GM04503 (cell line): ENCODE results near the gene NELL2.
"Not testable (repeated sequence)": the region's sequence is repeated elsewhere in the genome, so short reads cannot be mapped to it uniquely, and the experiment has no call there.

Experiments used
- DNase-seq: peaks from one replicate; pipeline ENCODE4 v3.0.0-alpha.2; 2012; ENCODE audit warnings: low read depth

NELL2 gene

DNA sequence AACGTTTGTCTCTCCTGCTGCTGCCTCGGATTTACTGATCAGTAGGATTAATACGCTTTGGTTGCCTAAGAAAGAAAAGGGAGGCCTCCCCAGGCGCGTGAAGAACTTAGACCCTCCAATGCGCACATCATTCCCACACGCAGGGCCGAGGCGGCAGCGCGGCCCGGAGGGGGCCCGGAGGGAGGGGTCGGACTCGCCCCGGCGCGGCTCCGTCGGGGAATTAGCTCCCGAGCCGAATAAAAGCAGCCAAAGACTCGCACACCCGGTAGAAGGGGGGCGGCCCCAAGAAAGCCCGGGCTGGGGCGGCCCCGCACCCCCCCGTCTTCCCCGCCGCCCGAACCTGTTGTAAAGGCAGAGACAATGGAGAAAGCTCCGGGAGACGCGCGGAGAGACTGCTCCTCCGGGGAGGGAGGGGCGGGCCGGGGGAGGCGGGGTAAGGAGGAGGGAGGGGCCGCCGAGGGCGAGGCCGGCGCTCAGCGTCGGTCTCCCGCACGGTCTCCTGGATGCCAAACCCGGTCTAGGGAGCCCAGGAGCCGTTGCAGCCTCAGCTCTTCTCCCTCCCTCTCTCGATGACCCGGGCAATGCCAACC, at the start of gene NELL2:
NELL2 (minus strand) TSS at position 362 of the 590 bp plus-strand sequence. CDS start 446 bp downstream, outside the sequence.
- DNase-seq, result no peak

- DNase-seq, result no peak
These were observed 45.6 kb upstream of the NELL2 start for GRCh38 chr12:44921736-44922135.

GRCh38 chr12:44917141-44917540, 41.0 kb upstream of the NELL2 start:
- no peak for DNase-seq

GRCh38 chr12:44915958-44916357, 39.8 kb upstream of the NELL2 start:
- DNase-seq, result no peak

- no peak for DNase-seq
These were observed 28.2 kb upstream of the NELL2 start for GRCh38 chr12:44904321-44904720.

GRCh38 chr12:44898108-44898507, 22.0 kb upstream of the NELL2 start:
- not testable (repeated sequence) for DNase-seq

GRCh38 chr12:44889926-44890325, 13.8 kb upstream of the NELL2 start:
- no peak for DNase-seq

GRCh38 chr12:44889162-44889561, 13.0 kb upstream of the NELL2 start:
- DNase-seq, result no peak

GRCh38 chr12:44885902-44886301, 9.8 kb upstream of the NELL2 start:
- DNase-seq, result no peak

GRCh38 chr12:44881197-44881596, 5.1 kb upstream of the NELL2 start:
- DNase-seq, result no peak

DNA sequence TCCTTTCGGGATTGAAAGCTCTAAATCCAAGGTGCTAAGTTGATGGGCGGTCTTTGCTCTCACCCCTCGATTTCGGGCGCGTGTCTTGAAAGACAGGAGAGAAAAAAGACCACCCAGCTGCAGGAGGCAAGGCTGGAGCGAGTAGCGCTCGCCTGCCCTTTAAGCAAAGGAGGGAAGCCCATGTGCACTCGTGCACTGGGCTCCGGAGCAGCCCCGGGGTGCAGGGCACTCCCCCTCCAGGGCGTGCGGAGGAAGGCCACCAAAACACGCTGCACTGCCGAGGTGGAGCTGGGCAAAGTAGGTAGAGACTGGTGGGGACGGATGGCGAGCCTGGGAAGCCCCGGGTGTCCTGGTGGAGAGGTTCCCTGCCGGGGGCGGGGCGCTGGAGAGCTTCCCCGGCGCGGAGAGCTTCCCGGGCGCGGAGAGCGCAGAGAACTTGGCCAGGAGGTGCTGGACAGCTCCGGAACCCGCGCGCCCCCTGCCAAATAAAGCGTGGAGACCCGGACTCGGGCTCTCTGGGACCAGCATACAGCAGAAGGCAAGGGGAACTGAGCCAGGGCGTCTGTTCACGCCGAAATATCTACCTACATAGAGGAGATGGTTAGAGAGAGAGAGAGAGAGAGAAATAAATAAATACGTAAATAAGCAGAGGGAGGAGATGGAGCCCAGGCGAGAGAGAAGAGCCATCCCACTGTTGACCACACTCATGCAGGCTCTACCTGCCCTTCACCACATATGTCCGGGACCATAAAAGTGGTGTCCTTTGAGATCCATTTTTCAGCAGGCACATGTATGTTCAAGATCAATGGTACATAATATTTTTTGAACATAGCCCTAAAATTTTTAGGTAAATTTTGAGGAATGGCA, 662 bp upstream of the NELL2 start:
- DNase-seq, result no peak

- DNase-seq, result no peak
These were observed 630 bp downstream of the NELL2 start for GRCh38 chr12:44875417-44875953.

DNA sequence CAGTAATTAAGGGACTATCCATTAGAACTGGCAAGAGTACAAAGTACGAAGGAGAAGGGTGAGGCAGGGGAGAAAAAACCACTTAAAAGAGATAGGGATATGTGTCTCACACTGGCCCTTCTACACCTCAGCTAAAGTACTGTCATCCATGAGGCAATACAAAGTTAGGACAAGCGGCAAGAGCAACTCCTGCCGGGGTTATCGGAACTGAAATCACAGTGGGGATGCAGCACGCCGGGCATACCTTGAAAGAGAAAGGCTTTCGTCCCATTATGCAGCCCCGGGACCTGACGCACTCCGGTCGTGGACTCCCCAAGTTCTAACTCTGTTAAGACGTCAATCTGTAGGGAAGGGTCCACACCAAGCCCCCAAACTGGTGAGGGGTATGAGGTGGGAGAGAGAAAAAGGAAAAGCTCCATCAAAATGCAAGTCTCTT, 1.1 kb downstream of the NELL2 start:
- no peak for DNase-seq

GRCh38 chr12:44873898-44874297, 2.2 kb downstream of the NELL2 start:
- DNase-seq, result no peak

DNA sequence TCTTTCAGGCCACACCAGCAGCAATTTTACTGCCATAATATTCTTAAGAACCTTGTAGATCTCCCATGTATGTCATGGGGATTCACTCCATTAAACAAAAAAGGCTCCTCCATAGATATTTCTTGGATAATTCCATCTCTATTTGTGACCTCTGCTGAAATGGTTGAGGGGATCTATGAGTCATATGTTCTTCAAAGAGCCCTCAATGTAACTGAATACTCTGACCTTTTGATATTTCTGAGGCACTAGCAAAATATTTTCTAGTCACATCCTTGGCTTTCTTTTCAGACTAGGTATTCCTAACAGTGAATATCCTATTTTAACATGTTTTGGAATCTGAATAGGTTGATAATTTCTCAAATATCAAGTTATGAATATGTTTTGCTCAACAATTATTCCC, 6.6 kb downstream of the NELL2 start:
- no peak for DNase-seq

- DNase-seq, result no peak
These were observed 12.2 kb downstream of the NELL2 start for GRCh38 chr12:44863867-44864266.

GRCh38 chr12:44859998-44860689, 16.0 kb downstream of the NELL2 start:
- DNase-seq, result no peak

DNA sequence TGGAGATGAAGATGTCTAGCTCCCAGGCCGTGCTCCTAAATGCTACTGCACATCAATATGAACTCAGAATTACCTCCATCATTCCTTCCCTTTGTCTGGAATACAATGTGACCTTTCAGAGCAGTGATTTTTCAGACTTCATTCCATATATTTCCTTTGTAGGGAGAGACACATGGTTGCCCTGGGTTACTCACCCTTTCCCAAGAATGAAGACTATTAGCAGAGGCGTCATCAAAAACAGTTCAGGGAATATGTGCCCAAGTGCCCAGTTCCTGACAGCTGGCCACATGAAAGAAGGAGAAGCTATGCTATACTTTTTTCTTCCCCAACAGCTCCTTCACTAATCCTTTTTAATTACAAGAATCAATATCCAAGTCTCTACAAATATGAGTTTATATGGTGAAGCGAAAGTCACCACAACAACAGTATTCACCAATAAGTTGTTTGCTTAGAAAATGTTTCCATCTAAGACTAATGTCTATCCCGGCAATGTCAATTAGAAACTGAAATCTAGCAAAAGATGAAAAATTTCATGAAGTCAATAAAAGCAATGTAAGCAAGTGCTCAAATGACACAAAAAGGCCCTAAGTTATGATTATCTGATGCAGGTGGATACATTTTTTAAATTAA, 17.8 kb downstream of the NELL2 start:
- DNase-seq, result no peak

DNA sequence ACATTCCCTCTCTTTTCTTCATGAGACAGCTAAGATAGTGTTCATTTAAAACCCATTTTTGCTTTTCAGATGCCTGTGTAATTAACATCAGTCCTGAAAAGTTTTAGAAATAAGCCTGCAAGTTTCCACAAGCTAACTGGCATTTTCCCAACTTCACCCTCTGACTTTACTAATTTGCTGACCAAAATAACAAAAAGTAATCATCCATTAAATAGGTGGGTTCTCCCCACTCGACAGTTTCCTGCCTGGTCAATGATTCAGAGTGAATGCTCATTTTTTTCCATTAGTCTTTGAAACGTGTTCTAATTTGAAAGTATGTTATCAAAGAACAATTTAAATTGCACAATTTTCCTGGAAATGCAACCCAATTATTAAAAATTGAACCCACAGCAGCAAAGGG, 23.6 kb downstream of the NELL2 start:
- no peak for DNase-seq

GRCh38 chr12:44851586-44851985, 24.5 kb downstream of the NELL2 start:
- no peak for DNase-seq

DNA sequence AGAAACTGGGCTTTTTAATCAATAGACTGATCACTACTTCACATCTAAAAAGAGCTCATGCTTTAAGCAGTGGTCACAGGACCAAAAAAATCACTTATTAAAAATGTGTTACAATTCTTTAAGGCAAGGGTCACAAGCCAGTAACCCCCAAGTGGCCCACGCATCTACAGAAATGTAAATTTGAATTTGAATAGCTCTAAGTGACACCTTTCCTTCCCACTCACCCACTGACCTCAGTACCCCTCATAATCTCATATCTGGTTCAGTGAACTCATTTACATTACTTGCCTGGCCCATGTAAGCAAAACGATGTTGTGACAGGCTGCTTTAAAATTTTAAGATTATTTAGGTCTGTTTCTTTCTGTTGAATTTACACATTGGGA, 27.4 kb downstream of the NELL2 start:
- DNase-seq, result no peak
